ENCODE data around the gene DHRS7B. TPM values are rescaled to one million over a fixed set of nuclear protein-coding genes. Genes with fewer than 3 reads are reported as not detected.
"Not testable (repeated sequence)": the region's sequence is repeated elsewhere in the genome, so short reads cannot be mapped to it uniquely, and the experiment has no call there.

Gene DHRS7B
- total RNA-seq, 1 donor from 2014 or later = 20.9 TPM

GRCh38 chr17:21217346-21217745, 90.6 kb downstream of the DHRS7B start:
- no peak for ATAC-seq

GRCh38 chr17:21218101-21218500, 91.3 kb downstream of the DHRS7B start:
- no peaks in the 10 kb centered on the region for H3K36me3 ChIP-seq
- H3K4me1 ChIP-seq = peaks cover 15% of the 10 kb centered on the region
- ATAC-seq (no peak), DNase-seq (no peak)
- no peak overlapping the region for H3K27ac ChIP-seq
- intact Hi-C loops (cut with DNase I) = no loop called here
- no peaks in the 10 kb centered on the region for H3K27me3 ChIP-seq (ENCODE audit: low read depth)
- no peaks in the 10 kb centered on the region for H3K9me3 ChIP-seq
- no peak for TF ChIP-seq CTCF (IDR thresholded peaks at IDR 0.05)
- H3K4me3 ChIP-seq = no peak overlapping the region

More at GRCh38 chr17:21217346-21217745, 90.6 kb downstream of the DHRS7B start:
- no peaks in the 10 kb centered on the region for H3K27me3 ChIP-seq (ENCODE audit: low read depth)
- no peaks in the 10 kb centered on the region for H3K36me3 ChIP-seq
- H3K4me3 ChIP-seq = no peak overlapping the region
- intact Hi-C loops (cut with DNase I) = no loop called here
- TF ChIP-seq CTCF (IDR thresholded peaks at IDR 0.05) = no peak
- peaks cover 23% of the 10 kb centered on the region for H3K4me1 ChIP-seq
- H3K27ac ChIP-seq = no peak overlapping the region
- H3K9me3 ChIP-seq = no peaks in the 10 kb centered on the region
- no peak for DNase-seq

- Histone ChIP-seq H3K4me3 (no peak overlapping the region), H3K27me3 (ENCODE audit: low read depth) (no peaks in the 10 kb centered on the region), H3K4me1 (peaks cover 10% of the 10 kb centered on the region), H3K27ac (no peak overlapping the region), H3K36me3 (no peaks in the 10 kb centered on the region), H3K9me3 (no peaks in the 10 kb centered on the region)
- no peak for ATAC-seq
- DNase-seq = no peak
- intact Hi-C loops (cut with DNase I) = no loop called here
- no peak for TF ChIP-seq CTCF (IDR thresholded peaks at IDR 0.05)
These were observed 92.1 kb downstream of the DHRS7B start for GRCh38 chr17:21218831-21219380.

GRCh38 chr17:21223086-21223485, 96.3 kb downstream of the DHRS7B start:
- no peaks in the 10 kb centered on the region for H3K27me3 ChIP-seq (ENCODE audit: low read depth)
- no peaks in the 10 kb centered on the region for H3K36me3 ChIP-seq
- H3K9me3 ChIP-seq = no peaks in the 10 kb centered on the region
- no peak overlapping the region for H3K4me3 ChIP-seq
- no peaks in the 10 kb centered on the region for H3K4me1 ChIP-seq
- no peak overlapping the region for H3K27ac ChIP-seq
- no peak for DNase-seq
- intact Hi-C loops (cut with DNase I) = no loop called here
- ATAC-seq = peak in 1 of 2 donors; percentile 23
- TF ChIP-seq CTCF (IDR thresholded peaks at IDR 0.05) = no peak

GRCh38 chr17:21227277-21227676, 100.5 kb downstream of the DHRS7B start:
- H3K36me3 ChIP-seq; H3K4me3 ChIP-seq; H3K27ac ChIP-seq; H3K27me3 ChIP-seq (ENCODE audit: low read depth); DNase-seq; intact Hi-C loops (cut with DNase I); ATAC-seq; H3K4me1 ChIP-seq; H3K9me3 ChIP-seq: not testable (repeated sequence)

- Histone ChIP-seq H3K36me3 (no peaks in the 10 kb centered on the region), H3K9me3 (peaks cover 3% of the 10 kb centered on the region), H3K27me3 (ENCODE audit: low read depth) (no peaks in the 10 kb centered on the region), H3K4me3 (no peak overlapping the region), H3K4me1 (no peaks in the 10 kb centered on the region), H3K27ac (peak overlapping the region; percentile 41)
- ATAC-seq (peak; percentile 71 to 86), DNase-seq (peak; percentile 53)
- intact Hi-C loops (cut with DNase I) = no loop called here
- no peak for TF ChIP-seq CTCF (IDR thresholded peaks at IDR 0.05)
These were observed 101.3 kb downstream of the DHRS7B start for GRCh38 chr17:21228111-21228510.
